ENCODE measurements around the gene ELOA2.
"Not testable (repeated sequence)": the region's sequence is repeated elsewhere in the genome, so short reads cannot be mapped to it uniquely, and the experiment has no call there.

DNA sequence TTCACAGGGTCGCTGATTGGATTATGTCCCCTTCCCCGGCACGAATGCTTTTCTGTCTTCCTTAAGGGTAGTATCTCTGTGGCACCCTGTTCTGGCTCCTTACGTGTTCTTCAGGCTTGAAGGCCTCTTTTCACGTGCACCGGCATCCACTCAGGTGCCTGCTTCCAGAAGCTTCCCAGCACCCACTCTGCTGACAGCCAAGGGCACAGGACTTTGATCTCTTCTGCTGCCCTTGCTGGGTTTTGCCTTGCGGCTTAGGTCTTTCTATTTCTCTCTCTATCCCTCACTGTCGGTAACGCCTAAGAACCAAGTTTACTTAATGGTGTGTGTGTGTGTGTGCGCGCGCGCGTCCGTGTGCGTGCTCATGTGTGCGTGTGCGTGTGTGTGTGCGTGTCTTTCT lies 14.7 kb downstream of the ELOA2 start:
- not testable (repeated sequence) for TF ChIP-seq EZH2 (IDR thresholded peaks at IDR 0.05; ENCODE audit: insufficient read depth, poor library complexity, severe bottlenecking); EZH2phosphoT487 (IDR thresholded peaks at IDR 0.05; ENCODE audit: insufficient read depth, low read depth)
